IMR-90 (cell line): ENCODE results near the gene RBMS3. TPM values are rescaled to one million over a fixed set of nuclear protein-coding genes. Genes with fewer than 3 reads are reported as not detected.

ENCODE experiments used
- ATAC-seq: fragments of 200-7000 bp; cut with Tn5 transposase; 2 replicates; pipeline ENCODE4 v1.9.1; 2020; ENCODE audit warnings: low read depth, mild to moderate bottlenecking, moderate library complexity
- BruUV-seq: library from RNA; stranded (reverse); fragments of 400-500 nt; replicated peaks from 2 replicates; lab custom pipeline; 2021; lab: Mats Ljungman, UMichigan
- CTCF ChIA-PET: fragments of 300-600 bp; formaldehyde crosslinking; extraction: SDS; loops from one replicate; lab custom pipeline; 2021; ENCODE audit warnings: antibody characterized with exemption; lab: Yijun Ruan, JAX
- POLR2A ChIA-PET: fragments of 300-600 bp; sonication (Branson Sonifier 250); formaldehyde crosslinking; loops from one replicate; lab custom pipeline; 2022; ENCODE audit warnings: antibody characterized with exemption; ENCODE audit not compliant: unreplicated experiment; lab: Charles Lee
- DNase-seq: peaks from one replicate; pipeline ENCODE4 v3.0.0; 2013
- H2AFZ ChIP-seq: replicated peaks from 2 replicates; pipeline ENCODE3; 2013; ENCODE audit warnings: low read length, mild to moderate bottlenecking; ENCODE audit not compliant: poor library complexity
- H2AK5ac ChIP-seq: 2 replicates; pipeline ENCODE4 v1.6.1; 2013; ENCODE audit warnings: low read depth, low read length, inconsistent platforms
- H2AK9ac ChIP-seq: replicated peaks from 2 replicates; pipeline ENCODE3; 2013; ENCODE audit warnings: mild to moderate bottlenecking, low read depth, low read length, moderate library complexity; ENCODE audit not compliant: poor library complexity
- H2BK120ac ChIP-seq: 2 replicates; pipeline ENCODE4 v1.6.1; 2013; ENCODE audit warnings: low read depth, low read length, inconsistent platforms
- H2BK15ac ChIP-seq: 3 replicates; pipeline ENCODE4 v1.6.1; 2013; ENCODE audit warnings: low read depth, low read length, inconsistent platforms
- H2BK20ac ChIP-seq: 2 replicates; pipeline ENCODE4 v1.6.1; 2013; ENCODE audit warnings: low read depth, mild to moderate bottlenecking, inconsistent platforms, low read length, moderate library complexity
- H2BK5ac ChIP-seq: 2 replicates; pipeline ENCODE4 v1.6.1; 2013; ENCODE audit warnings: mild to moderate bottlenecking, low read depth, low read length, inconsistent platforms; ENCODE audit not compliant: poor library complexity, severe bottlenecking
- H3K14ac ChIP-seq: replicated peaks from 2 replicates; pipeline ENCODE4 v1.6.1; 2013; ENCODE audit warnings: low read depth, low read length, inconsistent platforms
- H3K18ac ChIP-seq: 2 replicates; pipeline ENCODE4 v1.6.1; 2013; ENCODE audit warnings: low read depth, low read length, control low read depth
- H3K23ac ChIP-seq: 2 replicates; pipeline ENCODE4 v1.6.1; 2013; ENCODE audit warnings: low read depth, low read length, inconsistent platforms
- H3K27ac ChIP-seq: 2 replicates; pipeline ENCODE4 v1.5.1; 2013; ENCODE audit warnings: mild to moderate bottlenecking, control low read depth, low read length; ENCODE audit not compliant: insufficient read depth
- H3K27me3 ChIP-seq: 2 replicates; pipeline ENCODE4 v1.6.1; 2013; ENCODE audit warnings: low read length; ENCODE audit not compliant: control insufficient read depth, insufficient read depth
- H3K36me3 ChIP-seq: 2 replicates; pipeline ENCODE4 v1.6.1; 2013; ENCODE audit warnings: low read length, mixed read lengths; ENCODE audit not compliant: control insufficient read depth, insufficient read depth
- H3K4ac ChIP-seq: 2 replicates; pipeline ENCODE4 v1.6.1; 2013; ENCODE audit warnings: low read depth, low read length, inconsistent platforms
- H3K4me1 ChIP-seq: 2 replicates; pipeline ENCODE4 v1.6.1; 2013; ENCODE audit warnings: low read length, mixed read lengths; ENCODE audit not compliant: control insufficient read depth, insufficient read depth
- H3K4me2 ChIP-seq: 2 replicates; pipeline ENCODE4 v1.6.1; 2013; ENCODE audit warnings: low read depth, mild to moderate bottlenecking, control low read depth, low read length, moderate library complexity
- H3K4me3 ChIP-seq: 2 replicates; pipeline ENCODE4 v1.5.1; 2013; ENCODE audit warnings: low read depth, mild to moderate bottlenecking, control low read depth, low read length, moderate library complexity; ENCODE audit not compliant: insufficient read depth
- H3K56ac ChIP-seq: 2 replicates; pipeline ENCODE4 v1.6.1; 2013; ENCODE audit warnings: low read length, inconsistent platforms; ENCODE audit not compliant: insufficient read depth; ENCODE audit errors: extremely low read depth
- H3K79me1 ChIP-seq, 2 experiments: 2 replicates each; pipeline ENCODE4 v1.6.1; 2013; ENCODE audit warnings: low read length in 2 of 2, inconsistent platforms in 1 of 2, low read depth in 1 of 2
- H3K9ac ChIP-seq: 2 replicates; pipeline ENCODE4 v1.6.1; 2013; ENCODE audit warnings: low read depth, low read length, control low read depth
- H3K9me1 ChIP-seq: 2 replicates; pipeline ENCODE4 v1.6.1; 2013; ENCODE audit warnings: low read length, inconsistent platforms; ENCODE audit not compliant: insufficient read depth
- H3K9me3 ChIP-seq: 2 replicates; pipeline ENCODE4 v1.6.1; 2013; ENCODE audit warnings: low read length; ENCODE audit not compliant: control insufficient read depth, insufficient read depth
- H4K20me1 ChIP-seq: 2 replicates; pipeline ENCODE4 v1.6.1; 2013; ENCODE audit warnings: low read length, inconsistent platforms; ENCODE audit not compliant: insufficient read depth
- H4K5ac ChIP-seq: 2 replicates; pipeline ENCODE4 v1.6.1; 2013; ENCODE audit warnings: mild to moderate bottlenecking, low read depth, low read length, control low read depth
- H4K8ac ChIP-seq, 2 experiments: 2 replicates each; pipeline ENCODE4 v1.6.1; 2013; ENCODE audit warnings: low read depth in 2 of 2, low read length in 2 of 2, control low read depth in 1 of 2, inconsistent platforms in 1 of 2
- H4K91ac ChIP-seq: 2 replicates; pipeline ENCODE4 v1.6.1; 2013; ENCODE audit warnings: low read depth, low read length, inconsistent platforms; ENCODE audit not compliant: insufficient read depth
- BHLHE40 ChIP-seq: fragments of 150-350 bp; IDR thresholded peaks from 2 replicates; pipeline ENCODE4 v1.6.1; 2016; ENCODE audit warnings: mild to moderate bottlenecking, low read depth, low read length
- CEBPB ChIP-seq: IDR thresholded peaks from 2 replicates; pipeline ENCODE4 v1.6.1; 2012; ENCODE audit warnings: low read depth, low read length, improper control_type of control experiment
- CHD1 ChIP-seq: IDR thresholded peaks from 2 replicates; pipeline ENCODE4 v1.6.1; 2012; ENCODE audit warnings: low read depth, low read length, improper control_type of control experiment
- FOS ChIP-seq: fragments of 150-350 bp; IDR thresholded peaks from 2 replicates; pipeline ENCODE4 v1.6.1; 2016; ENCODE audit warnings: low read depth, low read length
- MAFK ChIP-seq: IDR thresholded peaks from 2 replicates; pipeline ENCODE4 v1.6.1; 2012; ENCODE audit warnings: low read depth, low read length, improper control_type of control experiment
- MAZ ChIP-seq: IDR thresholded peaks from 2 replicates; pipeline ENCODE4 v1.6.1; 2012; ENCODE audit warnings: low read depth, mild to moderate bottlenecking, low read length, improper control_type of control experiment, moderate library complexity, borderline replicate concordance
- MXI1 ChIP-seq: IDR thresholded peaks from 2 replicates; pipeline ENCODE4 v1.6.1; 2012; ENCODE audit warnings: low read depth, mild to moderate bottlenecking, low read length, moderate library complexity, borderline replicate concordance
- NFE2L2 ChIP-seq: fragments of 150-350 bp; IDR thresholded peaks from 2 replicates; pipeline ENCODE4 v1.6.1; 2016; ENCODE audit warnings: low read depth, mild to moderate bottlenecking, low read length
- POLR2A ChIP-seq: IDR thresholded peaks from 2 replicates; pipeline ENCODE4 v1.6.1; 2012; ENCODE audit warnings: mild to moderate bottlenecking, low read depth, low read length
- RAD21 ChIP-seq: IDR thresholded peaks from 2 replicates; pipeline ENCODE4 v1.6.1; 2012; ENCODE audit warnings: low read length, improper control_type of control experiment
- RCOR1 ChIP-seq: IDR thresholded peaks from 2 replicates; pipeline ENCODE4 v1.6.1; 2012; ENCODE audit warnings: mild to moderate bottlenecking, low read length, improper control_type of control experiment; ENCODE audit not compliant: insufficient replicate concordance
- RFX5 ChIP-seq: IDR thresholded peaks from 2 replicates; pipeline ENCODE4 v1.8.0; 2012; ENCODE audit warnings: low read depth, mild to moderate bottlenecking, low read length, moderate library complexity
- SMC3 ChIP-seq: fragments of 150-350 bp; IDR thresholded peaks from 2 replicates; pipeline ENCODE4 v1.6.1; 2016; ENCODE audit warnings: low read depth, mild to moderate bottlenecking, antibody characterized with exemption, low read length, moderate library complexity
- dilution Hi-C: fragments of 300-500 bp; cut with HindIII; formaldehyde crosslinking; loops from one replicate; pipeline ENCODE4 v1.14.3; 2018; ENCODE audit warnings: low sequenced_read_pairs; ENCODE audit not compliant: unreplicated experiment
- in situ Hi-C: fragments of 300-500 bp; cut with MboI; formaldehyde crosslinking; loops from 3 replicates; pipeline ENCODE4 v1.14.3; 2019; ENCODE audit warnings: low sequenced_read_pairs, inconsistent platforms, mixed read lengths
- intact Hi-C: fragments of 100-400 bp; cut with micrococcal nuclease; formaldehyde crosslinking; loops from 2 replicates; pipeline ENCODE4 v1.10.0; 2022
- polyA plus RNA-seq, 3 experiments: library from polyadenylated mRNA; depleted of rRNA; stranded (reverse); fragments of >200 nt; gene quantifications; 2 replicates each; pipeline ENCODE4 v1.2.3, GENCODE V29; 2012; ENCODE audit warnings: low replicate concordance in 1 of 3
- total RNA-seq: library from RNA; depleted of rRNA; stranded (reverse); fragments of >200 nt; gene quantifications from 2 replicates; pipeline ENCODE4 v1.2.3, GENCODE V29; 2012
- TF ChIP-seq, protein P1 (sequence below): fragments of 150-350 bp; IDR thresholded peaks from 2 replicates; pipeline ENCODE4 v1.6.1; 2016; ENCODE audit warnings: low read depth, mild to moderate bottlenecking, low read length, moderate library complexity, borderline replicate concordance
- TF ChIP-seq, protein P2 (sequence below): conservative IDR thresholded peaks from 2 replicates; pipeline ENCODE4 v1.5.1; 2012; ENCODE audit warnings: mild to moderate bottlenecking, low read depth, low read length, improper control_type of control experiment
- TF ChIP-seq, protein P3 (sequence below): fragments of 150-350 bp; IDR thresholded peaks from 2 replicates; pipeline ENCODE4 v1.6.1; 2017; ENCODE audit warnings: mild to moderate bottlenecking, antibody characterized with exemption, low read length, low read depth

RBMS3 gene
- total and polyA plus RNA-seq, 2 of the 4 experiments (the other 2 are of a cell fraction): 15.2 to 127 TPM

DNA sequence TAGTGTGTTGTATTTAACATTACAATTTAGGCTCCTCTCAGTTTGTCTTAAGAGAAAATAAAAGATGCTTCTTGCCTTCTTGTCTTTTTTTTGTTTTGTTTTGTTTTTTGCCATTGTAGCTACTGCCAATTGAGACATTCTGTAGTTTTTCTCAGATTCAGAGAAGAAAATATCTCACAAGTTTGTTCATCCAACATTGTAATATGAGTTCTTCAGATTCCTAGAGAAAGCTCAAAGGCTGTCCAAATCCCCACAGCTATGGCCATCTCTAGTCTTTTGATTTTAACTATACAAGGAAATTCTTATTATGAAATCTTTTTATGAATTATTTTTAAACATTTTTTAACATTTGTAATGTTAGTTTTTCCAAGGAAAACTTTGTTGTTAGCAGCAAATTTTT lies 264.7 kb downstream of the RBMS3 start:
- ATAC-seq (no peak), DNase-seq (no peak)
- Histone ChIP-seq H4K5ac (no peak overlapping the region), H3K36me3 (peaks cover under 1% of the 10 kb centered on the region; the same call in 1 of the 2 replicates), H2BK20ac (no peak overlapping the region), H3K79me1 (peaks cover 12 to 16% of the 10 kb centered on the region in 2 experiments; a peak in 2 of 4 replicates), H3K9ac (no peak overlapping the region), H2BK15ac (no peak overlapping the region), H3K23ac (no peak overlapping the region), H2BK5ac (no peak overlapping the region), H3K4me2 (no peak overlapping the region), H2AK9ac (no peak overlapping the region), H3K18ac (no peak overlapping the region), H4K20me1 (peaks cover 4% of the 10 kb centered on the region; the same call in 1 of the 2 replicates), H3K14ac (no peak overlapping the region), H3K56ac (no peak overlapping the region), H4K91ac (no peak overlapping the region), H2BK120ac (no peak overlapping the region), H2AK5ac (no peak overlapping the region), H3K9me1 (peaks cover 3% of the 10 kb centered on the region; the same call in 1 of the 2 replicates), H3K4me3 (no peak overlapping the region), H3K27ac (no peak overlapping the region), H2AFZ (no peak overlapping the region), H3K4me1 (no peaks in the 10 kb centered on the region), H4K8ac (no peak overlapping the region), H3K4ac (no peak overlapping the region), H3K9me3 (no peaks in the 10 kb centered on the region), H3K27me3 (no peaks in the 10 kb centered on the region)
- dilution Hi-C loops: no loop called here
- ChIA-PET CTCF (no interaction called here), POLR2A (no interaction called here)
- BruUV-seq: no TSS peak
- in situ Hi-C loops: no loop called here
- TF ChIP-seq CEBPB: no peak
- TF ChIP-seq CHD1: no peak
- no peak for TF ChIP-seq RAD21
- TF ChIP-seq, protein P1, sequence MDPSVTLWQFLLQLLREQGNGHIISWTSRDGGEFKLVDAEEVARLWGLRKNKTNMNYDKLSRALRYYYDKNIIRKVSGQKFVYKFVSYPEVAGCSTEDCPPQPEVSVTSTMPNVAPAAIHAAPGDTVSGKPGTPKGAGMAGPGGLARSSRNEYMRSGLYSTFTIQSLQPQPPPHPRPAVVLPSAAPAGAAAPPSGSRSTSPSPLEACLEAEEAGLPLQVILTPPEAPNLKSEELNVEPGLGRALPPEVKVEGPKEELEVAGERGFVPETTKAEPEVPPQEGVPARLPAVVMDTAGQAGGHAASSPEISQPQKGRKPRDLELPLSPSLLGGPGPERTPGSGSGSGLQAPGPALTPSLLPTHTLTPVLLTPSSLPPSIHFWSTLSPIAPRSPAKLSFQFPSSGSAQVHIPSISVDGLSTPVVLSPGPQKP: no peak
- TF ChIP-seq, protein P2, sequence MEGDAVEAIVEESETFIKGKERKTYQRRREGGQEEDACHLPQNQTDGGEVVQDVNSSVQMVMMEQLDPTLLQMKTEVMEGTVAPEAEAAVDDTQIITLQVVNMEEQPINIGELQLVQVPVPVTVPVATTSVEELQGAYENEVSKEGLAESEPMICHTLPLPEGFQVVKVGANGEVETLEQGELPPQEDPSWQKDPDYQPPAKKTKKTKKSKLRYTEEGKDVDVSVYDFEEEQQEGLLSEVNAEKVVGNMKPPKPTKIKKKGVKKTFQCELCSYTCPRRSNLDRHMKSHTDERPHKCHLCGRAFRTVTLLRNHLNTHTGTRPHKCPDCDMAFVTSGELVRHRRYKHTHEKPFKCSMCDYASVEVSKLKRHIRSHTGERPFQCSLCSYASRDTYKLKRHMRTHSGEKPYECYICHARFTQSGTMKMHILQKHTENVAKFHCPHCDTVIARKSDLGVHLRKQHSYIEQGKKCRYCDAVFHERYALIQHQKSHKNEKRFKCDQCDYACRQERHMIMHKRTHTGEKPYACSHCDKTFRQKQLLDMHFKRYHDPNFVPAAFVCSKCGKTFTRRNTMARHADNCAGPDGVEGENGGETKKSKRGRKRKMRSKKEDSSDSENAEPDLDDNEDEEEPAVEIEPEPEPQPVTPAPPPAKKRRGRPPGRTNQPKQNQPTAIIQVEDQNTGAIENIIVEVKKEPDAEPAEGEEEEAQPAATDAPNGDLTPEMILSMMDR: no peak
- no peak for TF ChIP-seq MAZ
- TF ChIP-seq POLR2A: no peak
- no peak for TF ChIP-seq NFE2L2
- no peak for TF ChIP-seq RFX5
- TF ChIP-seq BHLHE40: no peak
- no peak for TF ChIP-seq FOS
- no peak for TF ChIP-seq MXI1
- TF ChIP-seq MAFK: no peak
- no peak for TF ChIP-seq SMC3
- TF ChIP-seq, protein P3, sequence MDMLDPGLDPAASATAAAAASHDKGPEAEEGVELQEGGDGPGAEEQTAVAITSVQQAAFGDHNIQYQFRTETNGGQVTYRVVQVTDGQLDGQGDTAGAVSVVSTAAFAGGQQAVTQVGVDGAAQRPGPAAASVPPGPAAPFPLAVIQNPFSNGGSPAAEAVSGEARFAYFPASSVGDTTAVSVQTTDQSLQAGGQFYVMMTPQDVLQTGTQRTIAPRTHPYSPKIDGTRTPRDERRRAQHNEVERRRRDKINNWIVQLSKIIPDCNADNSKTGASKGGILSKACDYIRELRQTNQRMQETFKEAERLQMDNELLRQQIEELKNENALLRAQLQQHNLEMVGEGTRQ: no peak
- TF ChIP-seq RCOR1: no peak
- intact Hi-C loops: no loop called here
